Measurements from ENCODE around the gene RALGPS1.

RALGPS1 gene

GRCh38 chr9:127264462-127265219 lies 350.1 kb downstream of the RALGPS1 start, which contains the start of gene GARNL3:
TSS of gene GARNL3 (plus strand) at chr9:127264774. CDS start at chr9:127264878, 104 bp downstream.
- H3K27me3 ChIP-seq (ENCODE audit: insufficient read depth, poor library complexity, severe bottlenecking) = no peaks in the 10 kb centered on the region
- no peak within 1 kb of the TSS for H3K4me3 ChIP-seq (replicated peaks; ENCODE audit: insufficient read depth, low read length)
- DNase-seq (ENCODE audit: low read depth in 1 of 2, low spot score in 1 of 2) = no peak
- H3K27ac ChIP-seq (replicated peaks) = no peak within 1 kb of the TSS
- TF ChIP-seq REST (IDR thresholded peaks at IDR 0.05; ENCODE audit: insufficient replicate concordance, low read depth) = no peak
- TF ChIP-seq POLR2AphosphoS5 (IDR thresholded peaks at IDR 0.05; ENCODE audit: low read depth) = no peak
- TF ChIP-seq SPI1 (IDR thresholded peaks at IDR 0.05; ENCODE audit: borderline replicate concordance, low read depth) = no peak
- TF ChIP-seq GABPA (IDR thresholded peaks at IDR 0.05; ENCODE audit: low read depth) = no peak
- TF ChIP-seq, protein P1, sequence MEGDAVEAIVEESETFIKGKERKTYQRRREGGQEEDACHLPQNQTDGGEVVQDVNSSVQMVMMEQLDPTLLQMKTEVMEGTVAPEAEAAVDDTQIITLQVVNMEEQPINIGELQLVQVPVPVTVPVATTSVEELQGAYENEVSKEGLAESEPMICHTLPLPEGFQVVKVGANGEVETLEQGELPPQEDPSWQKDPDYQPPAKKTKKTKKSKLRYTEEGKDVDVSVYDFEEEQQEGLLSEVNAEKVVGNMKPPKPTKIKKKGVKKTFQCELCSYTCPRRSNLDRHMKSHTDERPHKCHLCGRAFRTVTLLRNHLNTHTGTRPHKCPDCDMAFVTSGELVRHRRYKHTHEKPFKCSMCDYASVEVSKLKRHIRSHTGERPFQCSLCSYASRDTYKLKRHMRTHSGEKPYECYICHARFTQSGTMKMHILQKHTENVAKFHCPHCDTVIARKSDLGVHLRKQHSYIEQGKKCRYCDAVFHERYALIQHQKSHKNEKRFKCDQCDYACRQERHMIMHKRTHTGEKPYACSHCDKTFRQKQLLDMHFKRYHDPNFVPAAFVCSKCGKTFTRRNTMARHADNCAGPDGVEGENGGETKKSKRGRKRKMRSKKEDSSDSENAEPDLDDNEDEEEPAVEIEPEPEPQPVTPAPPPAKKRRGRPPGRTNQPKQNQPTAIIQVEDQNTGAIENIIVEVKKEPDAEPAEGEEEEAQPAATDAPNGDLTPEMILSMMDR (IDR thresholded peaks at IDR 0.05; ENCODE audit: insufficient read depth, low read length) = no peak

- H3K27me3 ChIP-seq (ENCODE audit: insufficient read depth, poor library complexity, severe bottlenecking) = no peaks in the 10 kb centered on the region
- DNase-seq (ENCODE audit: low read depth in 1 of 2, low spot score in 1 of 2) = no peak
- H3K4me3 ChIP-seq (replicated peaks; ENCODE audit: insufficient read depth, low read length) = no peak overlapping the region
- H3K27ac ChIP-seq (replicated peaks) = no peak overlapping the region
- TF ChIP-seq POLR2AphosphoS5 (IDR thresholded peaks at IDR 0.05; ENCODE audit: low read depth) (no peak), REST (IDR thresholded peaks at IDR 0.05; ENCODE audit: insufficient replicate concordance, low read depth) (no peak), GABPA (IDR thresholded peaks at IDR 0.05; ENCODE audit: low read depth) (no peak)
- TF ChIP-seq, protein P1 (IDR thresholded peaks at IDR 0.05; ENCODE audit: insufficient read depth, low read length) = no peak
Measured at GRCh38 chr9:127267793-127268525, 353.4 kb downstream of the RALGPS1 start.

DNA sequence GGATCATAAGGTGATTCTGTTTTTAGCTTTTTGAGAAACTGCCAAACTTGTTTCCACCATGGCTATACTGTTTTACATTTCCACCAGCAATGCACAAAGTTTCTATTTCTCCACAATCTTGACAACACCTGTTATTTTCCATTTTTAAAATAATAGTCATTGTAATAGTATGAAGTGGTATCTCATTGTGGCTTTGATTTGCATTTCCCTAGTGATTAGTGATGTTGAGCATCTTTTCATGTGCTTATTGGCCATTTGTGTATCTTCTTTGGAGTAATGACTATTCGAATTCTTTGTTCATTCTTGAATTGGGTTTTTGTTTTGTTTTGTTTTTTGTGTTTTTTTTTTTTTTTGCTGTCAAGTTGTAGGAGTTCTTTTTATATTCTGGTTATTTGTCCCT lies 354.9 kb downstream of the RALGPS1 start:
- no peaks in the 10 kb centered on the region for H3K27me3 ChIP-seq (ENCODE audit: insufficient read depth, poor library complexity, severe bottlenecking)
- no peak for TF ChIP-seq SPI1 (IDR thresholded peaks at IDR 0.05; ENCODE audit: borderline replicate concordance, low read depth)
- TF ChIP-seq, protein P1 (IDR thresholded peaks at IDR 0.05; ENCODE audit: insufficient read depth, low read length) = no peak
- no peak for TF ChIP-seq POLR2AphosphoS5 (IDR thresholded peaks at IDR 0.05; ENCODE audit: low read depth)
- TF ChIP-seq GABPA (IDR thresholded peaks at IDR 0.05; ENCODE audit: low read depth) = no peak
- TF ChIP-seq REST (IDR thresholded peaks at IDR 0.05; ENCODE audit: insufficient replicate concordance, low read depth) = no peak
- no peak overlapping the region for H3K27ac ChIP-seq (replicated peaks)
- no peak for DNase-seq (ENCODE audit: low read depth in 1 of 2, low spot score in 1 of 2)
- H3K4me3 ChIP-seq (replicated peaks; ENCODE audit: insufficient read depth, low read length) = no peak overlapping the region
